Tibial nerve (tissue), 3 donors: ENCODE data around the gene NUP214.
"Not testable (repeated sequence)": the region's sequence is repeated elsewhere in the genome, so short reads cannot be mapped to it uniquely, and the experiment has no call there.

Experiments used
- POLR2A ChIP-seq, 2 donors: fragments of 450-650 bp; IDR thresholded peaks; one replicate each; pipeline ENCODE4 v1.6.1; 2017; ENCODE audit warnings: antibody characterized with exemption in 2 of 2, mild to moderate bottlenecking in 2 of 2, moderate library complexity in 2 of 2
- TF ChIP-seq, protein P1 (sequence below), 5 experiments: fragments of 200-600 bp in 3 of 5; fragments of 450-650 bp in 2 of 5; sonication (generic) in 3 of 5; IDR thresholded peaks; one replicate each; pipeline ENCODE4 v1.5.1; 2016 to 2019; ENCODE audit warnings: antibody characterized with exemption in 5 of 5, mild to moderate bottlenecking in 3 of 5, moderate library complexity in 2 of 5

DNA sequence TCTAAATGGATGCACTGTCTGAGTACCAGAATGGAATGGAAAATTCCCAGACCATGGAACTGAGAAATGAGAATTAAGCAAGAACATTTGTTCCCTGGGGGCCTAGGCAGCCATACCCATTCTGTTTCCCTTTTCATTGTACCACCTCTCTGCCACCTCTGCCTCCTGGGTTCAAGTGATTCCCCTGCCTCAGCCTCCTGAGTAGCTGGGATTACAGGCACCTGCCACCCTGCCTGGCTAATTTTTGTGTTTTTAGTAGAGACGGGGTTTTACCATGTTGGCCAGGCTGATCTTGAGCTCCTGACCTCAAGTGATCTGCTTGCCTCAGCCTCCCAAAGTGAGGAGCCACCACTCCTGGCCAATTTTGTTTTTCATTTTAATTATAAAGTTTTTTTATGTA, 33.3 kb downstream of the NUP214 start:
- TF ChIP-seq, protein P1, sequence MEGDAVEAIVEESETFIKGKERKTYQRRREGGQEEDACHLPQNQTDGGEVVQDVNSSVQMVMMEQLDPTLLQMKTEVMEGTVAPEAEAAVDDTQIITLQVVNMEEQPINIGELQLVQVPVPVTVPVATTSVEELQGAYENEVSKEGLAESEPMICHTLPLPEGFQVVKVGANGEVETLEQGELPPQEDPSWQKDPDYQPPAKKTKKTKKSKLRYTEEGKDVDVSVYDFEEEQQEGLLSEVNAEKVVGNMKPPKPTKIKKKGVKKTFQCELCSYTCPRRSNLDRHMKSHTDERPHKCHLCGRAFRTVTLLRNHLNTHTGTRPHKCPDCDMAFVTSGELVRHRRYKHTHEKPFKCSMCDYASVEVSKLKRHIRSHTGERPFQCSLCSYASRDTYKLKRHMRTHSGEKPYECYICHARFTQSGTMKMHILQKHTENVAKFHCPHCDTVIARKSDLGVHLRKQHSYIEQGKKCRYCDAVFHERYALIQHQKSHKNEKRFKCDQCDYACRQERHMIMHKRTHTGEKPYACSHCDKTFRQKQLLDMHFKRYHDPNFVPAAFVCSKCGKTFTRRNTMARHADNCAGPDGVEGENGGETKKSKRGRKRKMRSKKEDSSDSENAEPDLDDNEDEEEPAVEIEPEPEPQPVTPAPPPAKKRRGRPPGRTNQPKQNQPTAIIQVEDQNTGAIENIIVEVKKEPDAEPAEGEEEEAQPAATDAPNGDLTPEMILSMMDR (IDR thresholded peaks at IDR 0.05) = not testable (repeated sequence)
- TF ChIP-seq POLR2A (IDR thresholded peaks at IDR 0.05) = not testable (repeated sequence)
